Central memory CD8-positive, alpha-beta T cell (primary cell): Measurements from ENCODE around the gene ENAM.

Experiments
- ATAC-seq: fragments of 150-1000 bp; cut with Tn5 transposase; replicated peaks from 2 replicates; pipeline ENCODE4 v1.10.0; 2022; ENCODE audit warnings: mild to moderate bottlenecking, moderate FRiP score, moderate number of reproducible peaks; ENCODE audit not compliant: poor library complexity, severe bottlenecking; ENCODE audit errors: extremely low read depth
- DNase-seq, 2 donors: peaks; one replicate each; pipeline ENCODE4 v3.0.0; 2021; ENCODE audit warnings: low spot score in 2 of 2
- H3K27ac Mint-ChIP-seq: one replicate; pipeline ENCODE4 v1.8.0; 2022; ENCODE audit warnings: low read depth, mild to moderate bottlenecking, moderate library complexity, mixed read lengths
- H3K27me3 Mint-ChIP-seq: one replicate; pipeline ENCODE4 v1.8.0; 2022; ENCODE audit warnings: mixed read lengths
- H3K36me3 Mint-ChIP-seq: one replicate; pipeline ENCODE4 v1.8.0; 2022; ENCODE audit warnings: mild to moderate bottlenecking, moderate library complexity, mixed read lengths; ENCODE audit not compliant: insufficient read depth
- H3K4me1 Mint-ChIP-seq: one replicate; pipeline ENCODE4 v1.8.0; 2022; ENCODE audit warnings: mixed read lengths
- H3K4me3 Mint-ChIP-seq: one replicate; pipeline ENCODE4 v1.8.0; 2022; ENCODE audit warnings: mild to moderate bottlenecking, moderate library complexity, mixed read lengths
- H3K9me3 Mint-ChIP-seq: one replicate; pipeline ENCODE4 v1.8.0; 2022; ENCODE audit warnings: mixed read lengths

Gene ENAM

GRCh38 chr4:70606459-70606858, 22.1 kb upstream of the ENAM start:
- H3K9me3 Mint-ChIP-seq = no peaks in the 10 kb centered on the region
- ATAC-seq (no peak), DNase-seq (no peak)
- no peak overlapping the region for H3K27ac Mint-ChIP-seq
- peaks cover 51% of the 10 kb centered on the region for H3K27me3 Mint-ChIP-seq
- no peak overlapping the region for H3K4me3 Mint-ChIP-seq
- no peaks in the 10 kb centered on the region for H3K4me1 Mint-ChIP-seq
- no peaks in the 10 kb centered on the region for H3K36me3 Mint-ChIP-seq

DNA sequence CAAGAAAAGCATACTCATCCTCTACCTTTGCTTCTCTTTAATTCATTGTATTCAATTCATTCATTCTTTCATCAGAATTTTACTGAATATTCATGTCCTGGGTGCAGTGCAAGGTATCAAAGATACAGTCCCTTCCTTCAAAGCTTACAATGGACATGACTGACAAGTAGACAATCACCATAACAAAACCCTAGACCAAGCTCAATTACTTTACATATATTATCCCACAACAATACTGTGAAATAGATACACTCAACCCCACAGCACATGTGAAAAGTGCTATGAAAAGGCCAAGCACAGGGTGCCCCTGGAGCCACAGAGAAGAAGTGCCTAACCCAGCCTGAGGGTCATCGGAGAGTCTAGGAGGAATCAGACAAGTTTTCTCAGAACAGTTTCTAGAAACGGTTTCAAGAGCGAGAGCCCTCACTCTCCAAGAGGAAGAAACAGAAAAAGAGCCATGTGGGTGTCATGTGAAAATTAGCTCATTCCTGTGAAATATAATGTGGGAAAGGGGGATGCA, 21.1 kb upstream of the ENAM start:
- Mint-ChIP-seq H3K27me3 (peaks cover 58% of the 10 kb centered on the region), H3K4me1 (no peaks in the 10 kb centered on the region), H3K27ac (no peak overlapping the region), H3K36me3 (no peaks in the 10 kb centered on the region), H3K4me3 (no peak overlapping the region), H3K9me3 (no peaks in the 10 kb centered on the region)
- DNase-seq (no peak), ATAC-seq (no peak)

DNA sequence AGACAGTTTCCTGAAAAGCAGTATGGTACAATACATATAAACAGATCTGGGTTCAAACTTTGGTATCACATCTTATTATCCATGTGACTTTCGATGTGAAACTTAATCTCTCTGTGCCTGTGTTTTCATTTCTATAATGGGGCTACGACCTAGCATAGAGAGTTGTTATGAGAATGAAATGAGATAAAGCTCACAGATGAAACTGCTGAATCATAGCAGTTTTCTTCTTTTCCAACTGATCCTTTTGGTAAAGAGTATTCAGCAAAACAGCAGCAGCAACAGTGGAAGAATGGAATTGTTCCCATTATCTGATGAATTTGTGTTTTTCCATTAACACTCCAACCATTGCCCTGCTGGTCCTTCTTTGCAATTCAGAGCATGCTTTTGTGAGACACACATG, 20.2 kb upstream of the ENAM start:
- DNase-seq (no peak), ATAC-seq (no peak)
- H3K4me1 Mint-ChIP-seq = no peaks in the 10 kb centered on the region
- no peaks in the 10 kb centered on the region for H3K9me3 Mint-ChIP-seq
- H3K27me3 Mint-ChIP-seq = peaks cover 58% of the 10 kb centered on the region
- no peaks in the 10 kb centered on the region for H3K36me3 Mint-ChIP-seq
- no peak overlapping the region for H3K27ac Mint-ChIP-seq
- no peak overlapping the region for H3K4me3 Mint-ChIP-seq

DNA sequence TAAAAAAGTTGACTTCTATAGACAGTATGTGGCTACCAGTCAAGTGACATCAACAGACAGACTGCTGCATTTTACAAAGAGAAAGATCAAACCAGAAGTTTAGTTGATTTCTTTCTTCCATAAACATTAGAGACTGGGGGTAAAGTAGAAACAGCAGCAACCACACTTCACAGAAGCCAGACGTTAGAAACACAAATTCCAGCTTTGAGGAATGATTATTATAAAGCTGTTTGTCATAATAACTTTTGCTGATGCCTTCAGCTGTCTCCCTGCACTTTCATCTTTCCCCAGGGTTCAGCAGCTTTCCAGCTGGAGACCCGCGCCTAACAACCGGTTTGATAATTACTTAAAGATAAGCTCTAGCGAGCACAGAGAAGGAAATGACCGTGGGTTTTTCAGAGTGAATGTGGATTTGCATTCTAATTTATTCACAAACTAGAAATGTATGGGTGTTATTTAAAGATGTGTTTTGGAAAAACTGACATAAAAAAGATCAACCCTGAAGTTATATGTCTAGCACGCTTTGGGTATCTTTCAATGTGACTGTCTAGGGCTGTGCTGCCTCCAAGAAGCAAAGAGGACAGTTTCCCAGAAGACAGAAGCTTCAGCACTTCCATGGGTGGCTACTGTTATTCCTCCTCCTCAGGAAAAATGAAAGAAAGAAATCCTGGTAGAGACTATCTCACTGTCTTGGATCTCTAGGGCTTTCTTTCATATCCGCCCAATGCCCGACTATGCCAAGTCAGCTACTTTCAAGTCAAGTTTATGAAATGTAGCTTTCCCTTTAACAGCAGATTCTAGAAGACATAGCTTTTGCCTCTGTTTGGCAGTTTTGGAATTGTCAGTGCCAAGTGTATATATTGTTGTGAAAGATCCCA, 15.0 kb upstream of the ENAM start:
- H3K27me3 Mint-ChIP-seq = peaks cover 44% of the 10 kb centered on the region
- no peaks in the 10 kb centered on the region for H3K9me3 Mint-ChIP-seq
- H3K4me1 Mint-ChIP-seq = no peaks in the 10 kb centered on the region
- ATAC-seq (no peak), DNase-seq (no peak)
- H3K36me3 Mint-ChIP-seq = no peaks in the 10 kb centered on the region
- H3K27ac Mint-ChIP-seq = no peak overlapping the region
- no peak overlapping the region for H3K4me3 Mint-ChIP-seq

DNA sequence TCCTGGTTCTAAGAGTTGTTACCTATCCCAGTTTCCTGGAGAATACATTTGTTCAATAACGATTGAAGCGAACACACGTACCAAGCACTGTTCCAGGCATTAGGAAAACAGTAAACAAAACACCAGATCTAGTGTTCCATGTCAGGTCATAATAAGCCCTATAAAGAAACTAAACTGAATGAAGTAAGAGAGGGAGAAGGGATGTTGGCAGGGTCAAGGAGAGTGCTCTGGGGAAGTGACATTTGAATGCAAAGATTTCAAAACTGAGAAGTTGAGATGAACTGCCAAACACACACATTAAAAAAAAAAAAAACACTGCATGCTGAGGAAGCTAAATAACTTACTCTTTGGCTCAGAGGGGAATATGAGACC, 14.4 kb upstream of the ENAM start:
- Mint-ChIP-seq H3K4me1 (no peaks in the 10 kb centered on the region), H3K27me3 (peaks cover 39% of the 10 kb centered on the region), H3K27ac (no peak overlapping the region), H3K4me3 (no peak overlapping the region), H3K9me3 (no peaks in the 10 kb centered on the region), H3K36me3 (no peaks in the 10 kb centered on the region)
- DNase-seq (no peak), ATAC-seq (no peak)

DNA sequence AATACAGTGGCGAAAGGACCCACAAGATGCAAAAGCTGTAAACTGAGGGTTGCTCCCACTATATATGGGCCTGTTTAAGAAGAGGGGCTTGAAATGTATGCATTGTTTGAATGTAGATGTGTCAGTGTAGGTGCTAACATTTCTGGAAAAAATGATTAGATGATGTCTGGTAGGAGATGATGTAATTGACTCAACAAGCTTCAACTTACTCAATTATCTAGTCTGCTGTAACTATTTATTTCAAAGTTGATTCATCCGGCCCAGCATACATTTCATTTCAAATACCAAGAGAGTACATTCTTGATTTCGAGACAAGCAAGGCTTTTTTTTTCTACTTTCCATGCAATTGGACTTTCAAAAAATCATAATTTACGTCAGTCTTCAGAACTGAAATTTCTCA, 9.3 kb upstream of the ENAM start:
- H3K9me3 Mint-ChIP-seq = no peaks in the 10 kb centered on the region
- H3K27me3 Mint-ChIP-seq = peaks cover under 1% of the 10 kb centered on the region
- no peaks in the 10 kb centered on the region for H3K36me3 Mint-ChIP-seq
- ATAC-seq (peak; percentile 37), DNase-seq (no peak)
- no peak overlapping the region for H3K27ac Mint-ChIP-seq
- H3K4me3 Mint-ChIP-seq = no peak overlapping the region
- no peaks in the 10 kb centered on the region for H3K4me1 Mint-ChIP-seq

DNA sequence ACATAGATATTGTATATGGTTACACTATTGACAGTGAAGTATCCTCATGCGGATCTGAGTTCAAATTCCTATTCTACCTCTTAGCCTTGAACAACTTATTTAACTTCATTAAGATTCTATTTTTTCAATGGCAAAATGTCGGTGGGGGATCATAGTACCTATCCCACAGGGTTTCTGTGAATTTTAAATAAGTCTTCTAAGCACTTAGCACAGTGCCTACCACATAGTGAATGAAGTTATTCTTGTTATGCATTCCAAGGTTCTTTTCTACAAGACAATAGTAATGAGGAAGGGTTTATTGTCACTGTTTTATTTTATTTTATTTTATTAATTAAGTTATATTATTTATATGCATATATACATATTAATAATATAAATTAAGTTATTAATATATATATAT, 8.8 kb upstream of the ENAM start:
- ATAC-seq = no peak
- Mint-ChIP-seq H3K27ac (no peak overlapping the region), H3K36me3 (no peaks in the 10 kb centered on the region), H3K4me1 (no peaks in the 10 kb centered on the region), H3K4me3 (no peak overlapping the region), H3K27me3 (no peaks in the 10 kb centered on the region), H3K9me3 (no peaks in the 10 kb centered on the region)
- DNase-seq = no peak

DNA sequence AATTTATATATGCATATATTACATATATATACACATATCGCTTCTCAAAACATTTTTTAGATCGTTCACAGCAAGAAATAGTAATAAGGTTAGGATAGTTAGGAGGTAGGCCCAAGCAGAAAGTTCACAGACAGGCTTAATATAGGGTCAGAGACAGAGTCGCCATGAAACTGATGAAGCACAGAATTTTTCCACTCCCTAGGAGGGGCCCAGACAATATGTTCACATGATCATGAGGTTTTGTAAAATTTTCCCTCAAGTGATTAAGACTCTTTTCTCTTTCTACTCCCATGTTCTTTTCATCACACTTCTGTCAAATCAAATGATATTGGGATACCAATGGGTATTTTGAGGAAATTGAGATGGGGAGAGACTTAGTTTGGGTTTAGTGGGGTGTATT, 5.2 kb upstream of the ENAM start:
- H3K27me3 Mint-ChIP-seq = no peaks in the 10 kb centered on the region
- no peak overlapping the region for H3K27ac Mint-ChIP-seq
- no peaks in the 10 kb centered on the region for H3K9me3 Mint-ChIP-seq
- DNase-seq = no peak
- no peak overlapping the region for H3K4me3 Mint-ChIP-seq
- no peaks in the 10 kb centered on the region for H3K4me1 Mint-ChIP-seq
- ATAC-seq = no peak
- no peaks in the 10 kb centered on the region for H3K36me3 Mint-ChIP-seq

- ATAC-seq (peak; percentile 40), DNase-seq (no peak)
- Mint-ChIP-seq H3K36me3 (no peaks in the 10 kb centered on the region), H3K4me3 (no peak overlapping the region), H3K9me3 (no peaks in the 10 kb centered on the region), H3K27ac (no peak overlapping the region), H3K4me1 (no peaks in the 10 kb centered on the region), H3K27me3 (no peaks in the 10 kb centered on the region)
Observed at GRCh38 chr4:70624226-70624793, 4.2 kb upstream of the ENAM start.

- ATAC-seq = no peak
- Mint-ChIP-seq H3K4me3 (no peak overlapping the region), H3K27ac (no peak overlapping the region), H3K9me3 (no peaks in the 10 kb centered on the region), H3K36me3 (peaks cover 1% of the 10 kb centered on the region), H3K4me1 (no peaks in the 10 kb centered on the region), H3K27me3 (no peaks in the 10 kb centered on the region)
- no peak for DNase-seq
Observed at GRCh38 chr4:70627620-70628019, 924 bp upstream of the ENAM start.

- no peaks in the 10 kb centered on the region for H3K4me1 Mint-ChIP-seq
- peaks cover 18% of the 10 kb centered on the region for H3K27me3 Mint-ChIP-seq
- ATAC-seq (no peak), DNase-seq (no peak)
- peaks cover 1% of the 10 kb centered on the region for H3K36me3 Mint-ChIP-seq
- H3K27ac Mint-ChIP-seq = no peak overlapping the region
- no peak overlapping the region for H3K4me3 Mint-ChIP-seq
- H3K9me3 Mint-ChIP-seq = no peaks in the 10 kb centered on the region
Observed at GRCh38 chr4:70629469-70630090, 1.0 kb downstream of the ENAM start.

DNA sequence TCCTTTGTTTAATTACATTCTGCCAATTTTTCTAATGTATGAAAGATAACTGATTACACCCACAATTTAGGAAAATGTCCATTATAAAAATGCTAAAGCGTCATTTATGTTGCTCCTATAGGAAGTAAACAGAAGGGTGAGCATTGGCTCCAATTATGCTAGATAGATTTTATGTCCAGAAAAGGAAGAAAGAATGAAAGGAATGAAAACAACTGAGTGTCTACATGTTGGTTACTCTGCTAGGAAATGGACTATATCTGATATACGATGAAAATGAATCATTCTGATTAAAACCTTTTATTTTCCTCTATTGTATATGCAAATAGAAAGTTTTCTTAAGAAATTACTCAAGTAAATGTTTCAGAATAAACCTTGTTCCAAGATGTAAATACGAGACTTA, 1.6 kb downstream of the ENAM start:
- no peak for ATAC-seq
- DNase-seq = no peak
- Mint-ChIP-seq H3K4me1 (no peaks in the 10 kb centered on the region), H3K9me3 (no peaks in the 10 kb centered on the region), H3K4me3 (no peak overlapping the region), H3K27me3 (peaks cover 22% of the 10 kb centered on the region), H3K27ac (no peak overlapping the region), H3K36me3 (peaks cover 1% of the 10 kb centered on the region)

DNA sequence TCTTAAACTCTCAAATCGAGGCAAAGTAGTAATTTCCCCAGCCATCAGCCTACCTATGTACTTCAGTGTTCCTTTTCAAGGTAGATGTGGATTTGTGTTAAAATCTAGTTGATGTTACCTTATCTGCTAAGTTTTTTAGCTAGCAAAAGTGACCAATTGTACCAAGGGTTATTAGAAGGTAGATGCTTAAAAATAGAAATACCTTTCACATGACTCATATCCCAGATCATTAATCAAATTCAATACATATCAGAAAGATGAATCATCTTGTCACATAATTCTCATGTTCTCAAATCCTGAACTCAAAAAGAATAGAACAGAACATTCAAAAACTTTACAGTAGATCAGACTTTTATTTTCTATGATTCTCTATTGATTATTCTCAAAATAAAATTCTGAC, 3.5 kb downstream of the ENAM start:
- H3K4me1 Mint-ChIP-seq = no peaks in the 10 kb centered on the region
- DNase-seq (no peak), ATAC-seq (no peak)
- no peak overlapping the region for H3K4me3 Mint-ChIP-seq
- H3K27ac Mint-ChIP-seq = no peak overlapping the region
- peaks cover 22% of the 10 kb centered on the region for H3K27me3 Mint-ChIP-seq
- no peaks in the 10 kb centered on the region for H3K9me3 Mint-ChIP-seq
- H3K36me3 Mint-ChIP-seq = peaks cover 1% of the 10 kb centered on the region
